Stimulated activated CD4-positive, alpha-beta T cell treated with anti-CD3 and anti-CD28 coated beads, TNF-alpha, amount 100 ng/mL, for 48 hours (primary cell): ENCODE measurements around the gene RUVBL2.

Experiments used
- DNase-seq, 3 donors: peaks; one replicate each; pipeline ENCODE4 v3.0.0-alpha.2; 2020; ENCODE audit warnings: low read depth in 3 of 3

Gene RUVBL2

GRCh38 chr19:48993175-48994034, at the start of gene RUVBL2, which contains the start of gene GYS1:
Gene RUVBL2 (plus strand): TSS chr19:48993887. CDS start chr19:48993912, 25 bp downstream.
Gene GYS1 (minus strand): TSS chr19:48993309. CDS start chr19:48993112, 197 bp downstream.
- peak; percentile 98 to 99 (median 99) for DNase-seq

- DNase-seq = no peak
Measured at GRCh38 chr19:48945415-48945814, 48.3 kb upstream of the RUVBL2 start.

- DNase-seq = no peak
Measured at GRCh38 chr19:48945817-48946216, 47.9 kb upstream of the RUVBL2 start.

- no peak for DNase-seq
Measured at GRCh38 chr19:48946463-48947257, 47.0 kb upstream of the RUVBL2 start.

- no peak for DNase-seq
Measured at GRCh38 chr19:48947258-48947542, 46.5 kb upstream of the RUVBL2 start.

GRCh38 chr19:48950159-48950558, 43.5 kb upstream of the RUVBL2 start:
- no peak for DNase-seq

GRCh38 chr19:48950830-48951519, 42.7 kb upstream of the RUVBL2 start:
- no peak for DNase-seq

GRCh38 chr19:48953141-48953540, 40.5 kb upstream of the RUVBL2 start:
- no peak for DNase-seq

- no peak for DNase-seq
Measured at GRCh38 chr19:48953990-48954594, 39.6 kb upstream of the RUVBL2 start.

- peak; percentile 95 to 96 (median 95) for DNase-seq
Measured at GRCh38 chr19:48954595-48955307, 38.9 kb upstream of the RUVBL2 start, which contains the start of gene BAX. Gene BAX (plus strand): TSS chr19:48954875. CDS start chr19:48954929, 54 bp downstream.

- DNase-seq = no peak
Measured at GRCh38 chr19:48955308-48955958, 38.3 kb upstream of the RUVBL2 start.

GRCh38 chr19:48958006-48958405, 35.7 kb upstream of the RUVBL2 start:
- DNase-seq = no peak

GRCh38 chr19:48959341-48960239, 34.1 kb upstream of the RUVBL2 start:
- no peak for DNase-seq

- DNase-seq = no peak
Measured at GRCh38 chr19:48961051-48961649, 32.5 kb upstream of the RUVBL2 start.

- DNase-seq = no peak
Measured at GRCh38 chr19:48961673-48962028, 32.0 kb upstream of the RUVBL2 start.

- DNase-seq = peak in 1 of 3 donors; percentile 39
Measured at GRCh38 chr19:48962029-48962848, 31.4 kb upstream of the RUVBL2 start.

- DNase-seq = no peak
Measured at GRCh38 chr19:48962849-48963165, 30.9 kb upstream of the RUVBL2 start.
